WTC11 (cell line): ENCODE results near the gene RGS1. TPM values are rescaled to one million over a fixed set of nuclear protein-coding genes. Genes with fewer than 3 reads are reported as not detected.
"Not testable (repeated sequence)": the region's sequence is repeated elsewhere in the genome, so short reads cannot be mapped to it uniquely, and the experiment has no call there.

Source experiments
- ATAC-seq: fragments of 200-7000 bp; cut with Tn5 transposase; 2 replicates; pipeline ENCODE4 v1.10.0; 2021; ENCODE audit warnings: mild to moderate bottlenecking, moderate library complexity
- CTCF ChIA-PET: fragments of 300-600 bp; sonication (Branson Sonifier 250); formaldehyde crosslinking; loops from one replicate; lab custom pipeline; 2021; ENCODE audit warnings: antibody characterized with exemption; lab: Charles Lee
- POLR2A ChIA-PET: fragments of 350-600 bp; sonication (Branson Sonifier 250); formaldehyde crosslinking; loops from one replicate; lab custom pipeline; 2021; ENCODE audit warnings: antibody characterized with exemption; lab: Charles Lee
- DNase-seq: peaks from one replicate; pipeline ENCODE4 v3.0.0; 2021; ENCODE audit warnings: low spot score
- H3K27ac Mint-ChIP-seq: 2 replicates; pipeline ENCODE4 v1.8.0; 2021; ENCODE audit warnings: mixed read lengths
- H3K27me3 Mint-ChIP-seq: 2 replicates; pipeline ENCODE4 v1.8.0; 2021; ENCODE audit warnings: low read depth, mild to moderate bottlenecking, moderate library complexity, mixed read lengths
- H3K36me3 Mint-ChIP-seq: 2 replicates; pipeline ENCODE4 v1.8.0; 2021; ENCODE audit warnings: mixed read lengths
- H3K4me1 Mint-ChIP-seq: 2 replicates; pipeline ENCODE4 v1.8.0; 2022; ENCODE audit warnings: mixed read lengths
- H3K4me3 Mint-ChIP-seq: 2 replicates; pipeline ENCODE4 v1.8.0; 2021; ENCODE audit warnings: mild to moderate bottlenecking, moderate library complexity, mixed read lengths
- H3K9me3 Mint-ChIP-seq: 2 replicates; pipeline ENCODE4 v1.8.0; 2021; ENCODE audit warnings: mixed read lengths
- ATF1 ChIP-seq: sonication (generic); formaldehyde crosslinking; IDR thresholded peaks from 2 replicates; pipeline ENCODE4 v1.8.1; 2023; ENCODE audit warnings: mild to moderate bottlenecking, moderate library complexity, missing genetic modification reagents
- CBFB ChIP-seq: sonication (generic); formaldehyde crosslinking; IDR thresholded peaks from 2 replicates; pipeline ENCODE4 v1.8.1; 2022; ENCODE audit warnings: mild to moderate bottlenecking, low read depth, missing genetic modification reagents
- GRHL2 ChIP-seq: fragments of 250-450 bp; sonication (Bioruptor Pico); IDR thresholded peaks from 2 replicates; pipeline ENCODE4 v1.8.0; 2022; ENCODE audit warnings: mild to moderate bottlenecking, moderate library complexity; ENCODE audit not compliant: insufficient replicate concordance, severe bottlenecking
- HMGXB4 ChIP-seq: sonication (generic); formaldehyde crosslinking; IDR thresholded peaks from 2 replicates; pipeline ENCODE4 v1.8.1; 2023; ENCODE audit warnings: mild to moderate bottlenecking, moderate library complexity, missing genetic modification reagents
- KAT7 ChIP-seq: sonication (generic); formaldehyde crosslinking; IDR thresholded peaks from 2 replicates; pipeline ENCODE4 v1.8.1; 2023; ENCODE audit warnings: missing genetic modification reagents, mild to moderate bottlenecking, borderline replicate concordance
- NFE2L1 ChIP-seq: sonication (generic); formaldehyde crosslinking; IDR thresholded peaks from 2 replicates; pipeline ENCODE4 v1.8.1; 2023; ENCODE audit warnings: missing genetic modification reagents
- NFYB ChIP-seq: sonication (generic); formaldehyde crosslinking; conservative IDR thresholded peaks from 2 replicates; pipeline ENCODE4 v1.8.0; 2022; ENCODE audit warnings: low read depth, missing genetic modification reagents
- TP53 ChIP-seq: sonication (generic); formaldehyde crosslinking; IDR thresholded peaks from 2 replicates; pipeline ENCODE4 v1.8.1; 2023; ENCODE audit warnings: mild to moderate bottlenecking, missing genetic modification reagents
- ZNF219 ChIP-seq: sonication (generic); formaldehyde crosslinking; IDR thresholded peaks from 2 replicates; pipeline ENCODE4 v1.8.0; 2023; ENCODE audit warnings: missing genetic modification reagents, mild to moderate bottlenecking, borderline replicate concordance
- ZNF416 ChIP-seq: fragments of 250-450 bp; sonication (Bioruptor Pico); IDR thresholded peaks from 2 replicates; pipeline ENCODE4 v1.9.0; 2021; ENCODE audit warnings: mild to moderate bottlenecking, inconsistent platforms
- ZNF671 ChIP-seq: fragments of 250-450 bp; sonication (Bioruptor Pico); IDR thresholded peaks from 2 replicates; pipeline ENCODE4 v1.8.0; 2021; ENCODE audit warnings: mild to moderate bottlenecking
- total RNA-seq: library from RNA; stranded (reverse); gene quantifications from 3 replicates; pipeline ENCODE4 v1.2.3, GENCODE V29; 2021
- TF ChIP-seq, protein P1 (sequence below): sonication (generic); formaldehyde crosslinking; IDR thresholded peaks from 2 replicates; pipeline ENCODE4 v1.8.1; 2023; ENCODE audit warnings: mild to moderate bottlenecking, missing genetic modification reagents
- TF ChIP-seq, protein P2 (sequence below): fragments of 250-450 bp; sonication (Bioruptor Pico); IDR thresholded peaks from 2 replicates; pipeline ENCODE4 v2.1.2; 2022; ENCODE audit warnings: mild to moderate bottlenecking, moderate library complexity
- TF ChIP-seq, protein P3 (sequence below): sonication (generic); formaldehyde crosslinking; IDR thresholded peaks from 2 replicates; pipeline ENCODE4 v1.8.0; 2022; ENCODE audit warnings: mild to moderate bottlenecking, missing genetic modification reagents
- TF ChIP-seq, protein P4 (sequence below): sonication (generic); formaldehyde crosslinking; IDR thresholded peaks from 2 replicates; pipeline ENCODE4 v1.8.1; 2023; ENCODE audit warnings: mild to moderate bottlenecking, missing genetic modification reagents, moderate library complexity

RGS1 gene
- total RNA-seq, 1 experiment from 2014 or later, result 0.22 TPM

GRCh38 chr1:192529031-192529755, 46.4 kb upstream of the RGS1 start:
- peaks cover 4% of the 10 kb centered on the region for H3K36me3 Mint-ChIP-seq
- DNase-seq (no peak), ATAC-seq (no peak)
- H3K4me1 Mint-ChIP-seq, result peaks cover 16% of the 10 kb centered on the region
- ChIA-PET CTCF (no interaction called here), POLR2A (no interaction called here)
- TF ChIP-seq, protein P1, sequence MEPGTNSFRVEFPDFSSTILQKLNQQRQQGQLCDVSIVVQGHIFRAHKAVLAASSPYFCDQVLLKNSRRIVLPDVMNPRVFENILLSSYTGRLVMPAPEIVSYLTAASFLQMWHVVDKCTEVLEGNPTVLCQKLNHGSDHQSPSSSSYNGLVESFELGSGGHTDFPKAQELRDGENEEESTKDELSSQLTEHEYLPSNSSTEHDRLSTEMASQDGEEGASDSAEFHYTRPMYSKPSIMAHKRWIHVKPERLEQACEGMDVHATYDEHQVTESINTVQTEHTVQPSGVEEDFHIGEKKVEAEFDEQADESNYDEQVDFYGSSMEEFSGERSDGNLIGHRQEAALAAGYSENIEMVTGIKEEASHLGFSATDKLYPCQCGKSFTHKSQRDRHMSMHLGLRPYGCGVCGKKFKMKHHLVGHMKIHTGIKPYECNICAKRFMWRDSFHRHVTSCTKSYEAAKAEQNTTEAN (CRISPR knock-in tag), result no peak
- TF ChIP-seq CBFB (CRISPR knock-in tag), result no peak
- peaks cover 7% of the 10 kb centered on the region for H3K9me3 Mint-ChIP-seq
- H3K27me3 Mint-ChIP-seq, result no peaks in the 10 kb centered on the region
- H3K4me3 Mint-ChIP-seq, result no peak overlapping the region
- no peak overlapping the region for H3K27ac Mint-ChIP-seq

- Mint-ChIP-seq H3K27me3 (no peaks in the 10 kb centered on the region), H3K9me3 (peaks cover 7% of the 10 kb centered on the region), H3K4me1 (peaks cover 16% of the 10 kb centered on the region), H3K27ac (no peak overlapping the region), H3K36me3 (peaks cover 4% of the 10 kb centered on the region), H3K4me3 (no peak overlapping the region)
- TF ChIP-seq ZNF219 (no peak), ZNF416 (CRISPR knock-in tag) (no peak), GRHL2 (CRISPR knock-in tag) (no peak), TP53 (no peak), HMGXB4 (CRISPR knock-in tag) (no peak), ATF1 (no peak), NFYB (CRISPR knock-in tag) (no peak), ZNF671 (CRISPR knock-in tag) (no peak), NFE2L1 (CRISPR knock-in tag) (no peak)
- TF ChIP-seq, protein P2, sequence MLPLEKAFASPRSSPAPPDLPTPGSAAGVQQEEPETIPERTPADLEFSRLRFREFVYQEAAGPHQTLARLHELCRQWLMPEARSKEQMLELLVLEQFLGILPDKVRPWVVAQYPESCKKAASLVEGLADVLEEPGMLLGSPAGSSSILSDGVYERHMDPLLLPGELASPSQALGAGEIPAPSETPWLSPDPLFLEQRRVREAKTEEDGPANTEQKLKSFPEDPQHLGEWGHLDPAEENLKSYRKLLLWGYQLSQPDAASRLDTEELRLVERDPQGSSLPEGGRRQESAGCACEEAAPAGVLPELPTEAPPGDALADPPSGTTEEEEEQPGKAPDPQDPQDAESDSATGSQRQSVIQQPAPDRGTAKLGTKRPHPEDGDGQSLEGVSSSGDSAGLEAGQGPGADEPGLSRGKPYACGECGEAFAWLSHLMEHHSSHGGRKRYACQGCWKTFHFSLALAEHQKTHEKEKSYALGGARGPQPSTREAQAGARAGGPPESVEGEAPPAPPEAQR, result no peak
- TF ChIP-seq, protein P3, sequence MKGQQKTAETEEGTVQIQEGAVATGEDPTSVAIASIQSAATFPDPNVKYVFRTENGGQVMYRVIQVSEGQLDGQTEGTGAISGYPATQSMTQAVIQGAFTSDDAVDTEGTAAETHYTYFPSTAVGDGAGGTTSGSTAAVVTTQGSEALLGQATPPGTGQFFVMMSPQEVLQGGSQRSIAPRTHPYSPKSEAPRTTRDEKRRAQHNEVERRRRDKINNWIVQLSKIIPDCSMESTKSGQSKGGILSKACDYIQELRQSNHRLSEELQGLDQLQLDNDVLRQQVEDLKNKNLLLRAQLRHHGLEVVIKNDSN (CRISPR knock-in tag), result no peak
- TF ChIP-seq, protein P4, sequence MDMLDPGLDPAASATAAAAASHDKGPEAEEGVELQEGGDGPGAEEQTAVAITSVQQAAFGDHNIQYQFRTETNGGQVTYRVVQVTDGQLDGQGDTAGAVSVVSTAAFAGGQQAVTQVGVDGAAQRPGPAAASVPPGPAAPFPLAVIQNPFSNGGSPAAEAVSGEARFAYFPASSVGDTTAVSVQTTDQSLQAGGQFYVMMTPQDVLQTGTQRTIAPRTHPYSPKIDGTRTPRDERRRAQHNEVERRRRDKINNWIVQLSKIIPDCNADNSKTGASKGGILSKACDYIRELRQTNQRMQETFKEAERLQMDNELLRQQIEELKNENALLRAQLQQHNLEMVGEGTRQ (CRISPR knock-in tag), result no peak
- no peak for DNase-seq
- no peak for ATAC-seq
- POLR2A ChIA-PET, result no interaction called here
- CTCF ChIA-PET, result no interaction called here
Measured at GRCh38 chr1:192529811-192530210, 45.8 kb upstream of the RGS1 start.

GRCh38 chr1:192530254-192530653, 45.3 kb upstream of the RGS1 start:
- CTCF ChIA-PET, result no interaction called here
- no peak overlapping the region for H3K4me3 Mint-ChIP-seq
- no peak for TF ChIP-seq KAT7 (CRISPR knock-in tag)
- TF ChIP-seq, all 79 proteins: peak for 0
- Mint-ChIP-seq H3K27me3 (no peaks in the 10 kb centered on the region), H3K4me1 (peaks cover 16% of the 10 kb centered on the region), H3K36me3 (peaks cover 4% of the 10 kb centered on the region), H3K9me3 (peaks cover 7% of the 10 kb centered on the region), H3K27ac (no peak overlapping the region)
- ATAC-seq, result no peak
- DNase-seq, result no peak
- POLR2A ChIA-PET, result no interaction called here

- H3K27ac Mint-ChIP-seq, H3K9me3 Mint-ChIP-seq, H3K27me3 Mint-ChIP-seq, H3K36me3 Mint-ChIP-seq, DNase-seq, CTCF ChIA-PET, POLR2A ChIA-PET, H3K4me3 Mint-ChIP-seq: not testable (repeated sequence)
- H3K4me1 Mint-ChIP-seq, result peaks cover 16% of the 10 kb centered on the region
- ATAC-seq, result peak; percentile 57
Measured at GRCh38 chr1:192531037-192531703, 44.4 kb upstream of the RGS1 start.
